ENCODE results near the gene PXDN.
"Not testable (repeated sequence)": the region's sequence is repeated elsewhere in the genome, so short reads cannot be mapped to it uniquely, and the experiment has no call there.

Gene PXDN

GRCh38 chr2:1685078-1685956 lies 59.0 kb downstream of the PXDN start:
- H3K27ac Mint-ChIP-seq, result no peak overlapping the region
- no peak overlapping the region for H3K4me3 Mint-ChIP-seq
- no peaks in the 10 kb centered on the region for H3K9me3 Mint-ChIP-seq
- no peak for ATAC-seq
- H3K36me3 Mint-ChIP-seq, result no peaks in the 10 kb centered on the region
- H3K4me1 Mint-ChIP-seq, result no peaks in the 10 kb centered on the region
- H3K27me3 Mint-ChIP-seq, result peaks cover 8% of the 10 kb centered on the region

- Mint-ChIP-seq H3K36me3 (no peaks in the 10 kb centered on the region), H3K27ac (no peak overlapping the region), H3K27me3 (peaks cover 8% of the 10 kb centered on the region), H3K4me1 (no peaks in the 10 kb centered on the region), H3K4me3 (no peak overlapping the region), H3K9me3 (no peaks in the 10 kb centered on the region)
- no peak for ATAC-seq
Measured at GRCh38 chr2:1683297-1683696, 61.0 kb downstream of the PXDN start.

GRCh38 chr2:1682181-1682440 lies 62.2 kb downstream of the PXDN start:
- H3K27ac Mint-ChIP-seq, result no peak overlapping the region
- no peaks in the 10 kb centered on the region for H3K4me1 Mint-ChIP-seq
- H3K9me3 Mint-ChIP-seq, result no peaks in the 10 kb centered on the region
- no peaks in the 10 kb centered on the region for H3K36me3 Mint-ChIP-seq
- ATAC-seq, result no peak
- H3K27me3 Mint-ChIP-seq, result peaks cover 8% of the 10 kb centered on the region
- H3K4me3 Mint-ChIP-seq, result no peak overlapping the region

- Mint-ChIP-seq H3K9me3 (no peaks in the 10 kb centered on the region), H3K27ac (no peak overlapping the region), H3K27me3 (peaks cover 8% of the 10 kb centered on the region), H3K4me1 (no peaks in the 10 kb centered on the region), H3K36me3 (no peaks in the 10 kb centered on the region), H3K4me3 (no peak overlapping the region)
- no peak for ATAC-seq
Measured at GRCh38 chr2:1681323-1682180, 62.8 kb downstream of the PXDN start.

- H3K36me3 Mint-ChIP-seq, result no peaks in the 10 kb centered on the region
- no peak overlapping the region for H3K4me3 Mint-ChIP-seq
- ATAC-seq, result no peak
- peaks cover 8% of the 10 kb centered on the region for H3K27me3 Mint-ChIP-seq
- no peaks in the 10 kb centered on the region for H3K4me1 Mint-ChIP-seq
- no peaks in the 10 kb centered on the region for H3K9me3 Mint-ChIP-seq
- no peak overlapping the region for H3K27ac Mint-ChIP-seq
Measured at GRCh38 chr2:1681017-1681318, 63.3 kb downstream of the PXDN start.

- H3K27me3 Mint-ChIP-seq, result peaks cover 8% of the 10 kb centered on the region
- no peak overlapping the region for H3K4me3 Mint-ChIP-seq
- no peak overlapping the region for H3K27ac Mint-ChIP-seq
- H3K9me3 Mint-ChIP-seq, result no peaks in the 10 kb centered on the region
- no peaks in the 10 kb centered on the region for H3K36me3 Mint-ChIP-seq
- no peak for ATAC-seq
- H3K4me1 Mint-ChIP-seq, result no peaks in the 10 kb centered on the region
Measured at GRCh38 chr2:1680222-1681016, 63.9 kb downstream of the PXDN start.

GRCh38 chr2:1679488-1680039 lies 64.8 kb downstream of the PXDN start:
- H3K36me3 Mint-ChIP-seq, H3K4me3 Mint-ChIP-seq, ATAC-seq, H3K4me1 Mint-ChIP-seq, H3K27me3 Mint-ChIP-seq, H3K9me3 Mint-ChIP-seq, H3K27ac Mint-ChIP-seq: not testable (repeated sequence)

GRCh38 chr2:1679065-1679464 lies 65.2 kb downstream of the PXDN start:
- not testable (repeated sequence) for ATAC-seq, H3K36me3 Mint-ChIP-seq, H3K4me1 Mint-ChIP-seq, H3K27me3 Mint-ChIP-seq, H3K27ac Mint-ChIP-seq, H3K4me3 Mint-ChIP-seq, H3K9me3 Mint-ChIP-seq

- H3K4me3 Mint-ChIP-seq, result no peak overlapping the region
- no peaks in the 10 kb centered on the region for H3K36me3 Mint-ChIP-seq
- no peak overlapping the region for H3K27ac Mint-ChIP-seq
- no peaks in the 10 kb centered on the region for H3K27me3 Mint-ChIP-seq
- H3K9me3 Mint-ChIP-seq, result no peaks in the 10 kb centered on the region
- ATAC-seq, result no peak
- no peaks in the 10 kb centered on the region for H3K4me1 Mint-ChIP-seq
Measured at GRCh38 chr2:1678609-1679008, 65.7 kb downstream of the PXDN start.

- Mint-ChIP-seq H3K9me3 (no peaks in the 10 kb centered on the region), H3K4me1 (no peaks in the 10 kb centered on the region), H3K36me3 (no peaks in the 10 kb centered on the region), H3K27ac (no peak overlapping the region), H3K4me3 (no peak overlapping the region), H3K27me3 (no peaks in the 10 kb centered on the region)
- no peak for ATAC-seq
Measured at GRCh38 chr2:1677821-1678165, 66.5 kb downstream of the PXDN start.

GRCh38 chr2:1676913-1677820 lies 67.1 kb downstream of the PXDN start:
- H3K4me1 Mint-ChIP-seq, result no peaks in the 10 kb centered on the region
- H3K27me3 Mint-ChIP-seq, result no peaks in the 10 kb centered on the region

GRCh38 chr2:1676091-1676912 lies 68.0 kb downstream of the PXDN start:
- Mint-ChIP-seq H3K9me3 (no peaks in the 10 kb centered on the region), H3K27ac (no peak overlapping the region), H3K36me3 (no peaks in the 10 kb centered on the region), H3K4me3 (no peak overlapping the region), H3K27me3 (no peaks in the 10 kb centered on the region), H3K4me1 (no peaks in the 10 kb centered on the region)
- no peak for ATAC-seq

More at GRCh38 chr2:1676913-1677820, 67.1 kb downstream of the PXDN start:
- Mint-ChIP-seq H3K4me3 (no peak overlapping the region), H3K36me3 (no peaks in the 10 kb centered on the region), H3K27ac (no peak overlapping the region), H3K9me3 (no peaks in the 10 kb centered on the region)
- no peak for ATAC-seq

GRCh38 chr2:1675633-1676032 lies 68.7 kb downstream of the PXDN start:
- H3K4me3 Mint-ChIP-seq, result no peak overlapping the region
- no peaks in the 10 kb centered on the region for H3K9me3 Mint-ChIP-seq
- no peaks in the 10 kb centered on the region for H3K4me1 Mint-ChIP-seq
- H3K27me3 Mint-ChIP-seq, result no peaks in the 10 kb centered on the region
- ATAC-seq, result no peak
- H3K27ac Mint-ChIP-seq, result no peak overlapping the region
- H3K36me3 Mint-ChIP-seq, result no peaks in the 10 kb centered on the region
